ENCODE data around the gene NTN5. TPM values are rescaled to one million over a fixed set of nuclear protein-coding genes. Genes with fewer than 3 reads are reported as not detected.

The NTN5 gene
- total RNA-seq, 1 experiment from 2014 or later = 0.55 TPM

DNA sequence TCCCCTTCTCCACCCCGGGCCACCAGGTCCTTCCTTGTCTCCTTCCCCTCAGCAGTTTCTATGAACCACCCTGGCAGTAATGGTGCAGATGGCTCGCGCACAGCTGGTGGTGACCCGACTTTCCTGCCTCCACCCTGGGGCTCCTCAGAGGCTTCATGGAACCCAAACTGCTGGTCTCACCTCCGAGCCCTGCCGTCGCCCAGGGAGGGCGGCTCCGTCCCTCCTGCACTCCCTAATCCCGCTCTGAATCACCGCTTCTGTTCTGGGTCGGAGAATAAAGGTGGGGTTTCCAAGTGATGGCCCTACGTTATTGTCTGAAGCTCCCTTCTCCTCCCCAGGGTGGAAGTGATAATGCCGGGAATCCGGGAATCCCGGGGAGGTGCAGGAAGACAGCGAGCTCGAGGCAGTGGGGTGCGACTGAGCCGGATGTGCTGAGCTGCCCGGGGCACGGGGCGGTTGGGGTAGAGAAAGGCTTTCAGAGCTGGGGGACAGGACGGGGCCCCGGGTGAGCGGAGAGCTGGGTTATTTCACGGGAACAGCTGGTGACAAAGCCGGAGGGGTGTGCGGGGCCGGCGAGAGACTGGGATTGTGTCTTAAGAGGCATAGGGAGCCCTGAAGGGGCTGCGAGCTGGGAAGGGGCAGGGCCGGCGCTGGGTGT is 23.7 kb upstream of the NTN5 start:
- peaks cover 3% of the 10 kb centered on the region for H3K27me3 Mint-ChIP-seq (ENCODE audit: low read depth)
- H3T11ph ChIP-seq (ENCODE audit: low read length) = no peak overlapping the region
- H3K9me3 Mint-ChIP-seq = peaks cover 0 to 4% of the 10 kb centered on the region in 2 experiments; a peak in 2 of 5 replicates
- no peak overlapping the region for H2AFZ ChIP-seq (ENCODE audit: low read length)
- no peak overlapping the region for H3K56ac ChIP-seq (ENCODE audit: insufficient read length, low read depth, low read length)
- H2BK120ac ChIP-seq (ENCODE audit: low read depth, low read length, poor library complexity, severe bottlenecking) = no peak overlapping the region
- no peak overlapping the region for H3K4ac ChIP-seq (ENCODE audit: low read depth, low read length)
- no peak overlapping the region for H3K27ac ChIP-seq (ENCODE audit: insufficient read length, low read depth, low read length)
- no peaks in the 10 kb centered on the region for H4K20me1 ChIP-seq (ENCODE audit: control insufficient read depth, insufficient read depth, insufficient read length)
- peak overlapping the region; percentile 87 to 97 for H3K4me3 Mint-ChIP-seq
- no peak overlapping the region for H4K91ac ChIP-seq (ENCODE audit: insufficient read length, low read depth, low read length)
- no peaks in the 10 kb centered on the region for H3K79me2 ChIP-seq (ENCODE audit: insufficient read depth, low read length)
- H4K8ac ChIP-seq (replicated peaks; ENCODE audit: insufficient read length, low read depth, low read length) = no peak overlapping the region
- no CpG with 5 or more reads among the region's 34 CpGs for WGBS (ENCODE audit: extremely low coverage, insufficient read length, low lambda C conversion rate)
- no peak overlapping the region for H4K5ac ChIP-seq (ENCODE audit: insufficient read length, low read depth, low read length)
- H2BK12ac ChIP-seq (ENCODE audit: insufficient read length, low read depth, low read length) = no peak overlapping the region
- no peak overlapping the region for H3K23ac ChIP-seq (ENCODE audit: insufficient read length, low read depth, low read length)
- peak overlapping the region; percentile 71 for H3K4me2 ChIP-seq (ENCODE audit: insufficient read depth, insufficient read length, low read length)
- H3K4me1 ChIP-seq (ENCODE audit: insufficient read depth, low read length) = peaks cover 2% of the 10 kb centered on the region; the same call in 1 of the 2 replicates
- peaks cover 14% of the 10 kb centered on the region for H3K23me2 ChIP-seq (ENCODE audit: insufficient read length, low read depth, low read length, poor library complexity, severe bottlenecking)
- H2AK5ac ChIP-seq (ENCODE audit: insufficient read length, low read length) = no peak overlapping the region
- H2BK5ac ChIP-seq (ENCODE audit: insufficient read length, low read length) = no peak overlapping the region
- H3K27me3 ChIP-seq (ENCODE audit: insufficient read depth, low read length) = no peaks in the 10 kb centered on the region
- peak overlapping the region; percentile 42 for H3K9ac ChIP-seq (ENCODE audit: extremely low read depth, insufficient read length, low read length)
- H3K14ac ChIP-seq (ENCODE audit: insufficient read depth, low read length) = no peak overlapping the region
- no peak for TF ChIP-seq CTCF (conservative IDR thresholded peaks at IDR 0.05)
- no peak overlapping the region for H2BK20ac ChIP-seq (ENCODE audit: low read depth, low read length, poor library complexity, severe bottlenecking)
- peaks cover 5 to 14% (median 5%) of the 10 kb centered on the region in 3 experiments; a peak in 5 of 7 replicates for H3K36me3 Mint-ChIP-seq (ENCODE audit: insufficient read depth in 1 of 3, low read depth in 3 of 3)
- H2BK15ac ChIP-seq (ENCODE audit: low read depth, low read length) = no peak overlapping the region; the same call in 1 of the 2 replicates
- H3K9me3 ChIP-seq (ENCODE audit: control insufficient read depth, low read depth, low read length) = no peaks in the 10 kb centered on the region
- peaks cover 9 to 12% of the 10 kb centered on the region in 2 experiments for H3K4me1 Mint-ChIP-seq
- H3K79me1 ChIP-seq (ENCODE audit: insufficient read depth, low read depth, low read length, poor library complexity, severe bottlenecking) = no peaks in the 10 kb centered on the region
- no peak overlapping the region for H3K18ac ChIP-seq (ENCODE audit: insufficient read length, low read depth, low read length)
- DNase-seq = peak; percentile 68
- H3K27ac Mint-ChIP-seq = peak overlapping the region; percentile 73 to 96 (median 94); a peak in 6 of 7 replicates
